NT2/D1 (cell line): ENCODE results near the gene DISC1.

Source experiments
- SUZ12 ChIP-seq: IDR thresholded peaks from 2 replicates; pipeline ENCODE4 v1.6.1; 2011; ENCODE audit not compliant: insufficient read length, insufficient read depth; ENCODE audit errors: extremely low read depth
- YY1 ChIP-seq: IDR thresholded peaks from 2 replicates; pipeline ENCODE4 v1.6.1; 2011; ENCODE audit not compliant: insufficient read length, insufficient read depth
- ZNF274 ChIP-seq: IDR thresholded peaks from 2 replicates; pipeline ENCODE4 v1.6.1; 2011; ENCODE audit warnings: mild to moderate bottlenecking, low read depth, low read length

GRCh38 chr1:231953660-231954059 is 327.1 kb downstream of the DISC1 start:
- TF ChIP-seq YY1 = no peak
- TF ChIP-seq ZNF274 = no peak
- TF ChIP-seq SUZ12 = no peak
